Trophoblast cell (in vitro differentiated cells and primary cell): Measurements from ENCODE around the gene ICA1.
A peak's percentile ranks its signal among the peaks of the same experiment; 100 is the strongest.

Experiments used
- DNase-seq, 2 donors: peaks; one replicate each; pipeline ENCODE4 v3.0.0-alpha.2; 2016
- H2AFZ ChIP-seq: 2 replicates; pipeline ENCODE4 v1.6.1; 2013; ENCODE audit warnings: low read length, moderate library complexity, mild to moderate bottlenecking; ENCODE audit not compliant: insufficient read depth, poor library complexity
- H2AK5ac ChIP-seq: 2 replicates; pipeline ENCODE4 v1.6.1; 2013; ENCODE audit warnings: mild to moderate bottlenecking, low read length
- H2BK120ac ChIP-seq: 2 replicates; pipeline ENCODE4 v1.6.1; 2013; ENCODE audit warnings: low read length, mild to moderate bottlenecking, moderate library complexity; ENCODE audit not compliant: insufficient read depth, poor library complexity
- H2BK12ac ChIP-seq: 2 replicates; pipeline ENCODE4 v1.6.1; 2013; ENCODE audit warnings: mild to moderate bottlenecking, low read length, moderate library complexity
- H2BK5ac ChIP-seq: 2 replicates; pipeline ENCODE4 v1.6.1; 2013; ENCODE audit warnings: low read length, low read depth, moderate library complexity, mild to moderate bottlenecking; ENCODE audit not compliant: poor library complexity
- H3K14ac ChIP-seq: 2 replicates; pipeline ENCODE4 v1.6.1; 2013; ENCODE audit warnings: mild to moderate bottlenecking, low read length
- H3K18ac ChIP-seq: 2 replicates; pipeline ENCODE4 v1.6.1; 2013; ENCODE audit warnings: mild to moderate bottlenecking, low read length
- H3K23ac ChIP-seq: 2 replicates; pipeline ENCODE4 v1.6.1; 2013; ENCODE audit warnings: low read length
- H3K27ac ChIP-seq: 2 replicates; pipeline ENCODE4 v1.5.1; 2013; ENCODE audit warnings: low read depth, mild to moderate bottlenecking, inconsistent platforms, low read length, moderate library complexity
- H3K27me3 ChIP-seq: 2 replicates; pipeline ENCODE4 v1.6.1; 2013; ENCODE audit warnings: inconsistent platforms, mild to moderate bottlenecking, low read length, moderate library complexity; ENCODE audit not compliant: insufficient read depth
- H3K36me3 ChIP-seq, 2 experiments: 1 replicate in 1 of 2; 2 replicates in 1 of 2; pipeline ENCODE4 v1.6.1; 2013; ENCODE audit warnings: low read length in 2 of 2, mild to moderate bottlenecking in 2 of 2, moderate library complexity in 1 of 2; ENCODE audit not compliant: insufficient read depth in 2 of 2, control insufficient read depth in 1 of 2
- H3K4ac ChIP-seq: 2 replicates; pipeline ENCODE4 v1.6.1; 2013; ENCODE audit warnings: low read depth, mild to moderate bottlenecking, low read length, moderate library complexity
- H3K4me1 ChIP-seq, 2 experiments: 1 replicate in 1 of 2; 2 replicates in 1 of 2; pipeline ENCODE4 v1.6.1; 2013; ENCODE audit warnings: low read length in 2 of 2, mild to moderate bottlenecking in 2 of 2, moderate library complexity in 1 of 2; ENCODE audit not compliant: insufficient read depth in 2 of 2, control insufficient read depth in 1 of 2
- H3K4me2 ChIP-seq: 2 replicates; pipeline ENCODE4 v1.6.1; 2013; ENCODE audit warnings: inconsistent platforms, mild to moderate bottlenecking, low read length, moderate library complexity
- H3K4me3 ChIP-seq: 2 replicates; pipeline ENCODE4 v1.5.1; 2013; ENCODE audit warnings: mild to moderate bottlenecking, low read depth, low read length, inconsistent platforms
- H3K79me1 ChIP-seq: one replicate; pipeline ENCODE4 v1.6.1; 2013; ENCODE audit warnings: low read length
- H3K79me2 ChIP-seq: 2 replicates; pipeline ENCODE4 v1.6.1; 2013; ENCODE audit warnings: low read length, mild to moderate bottlenecking; ENCODE audit not compliant: control insufficient read depth, insufficient read depth, poor library complexity
- H3K9ac ChIP-seq: 2 replicates; pipeline ENCODE4 v1.6.1; 2013; ENCODE audit warnings: mild to moderate bottlenecking, low read length
- H3K9me3 ChIP-seq: 2 replicates; pipeline ENCODE4 v1.6.1; 2013; ENCODE audit warnings: low read depth, mild to moderate bottlenecking, control low read depth, inconsistent platforms, low read length; ENCODE audit not compliant: insufficient read depth
- H4K12ac ChIP-seq: 2 replicates; pipeline ENCODE4 v1.6.1; 2013; ENCODE audit warnings: low read depth, mild to moderate bottlenecking, low read length, moderate library complexity
- H4K8ac ChIP-seq: 2 replicates; pipeline ENCODE4 v1.6.1; 2013; ENCODE audit warnings: low read depth, mild to moderate bottlenecking, low read length, moderate library complexity
- H4K91ac ChIP-seq: one replicate; pipeline ENCODE4 v1.6.1; 2013; ENCODE audit warnings: low read depth, mild to moderate bottlenecking, low read length, moderate library complexity
- WGBS: extraction: QIAGEN DNeasy Blood & Tissue Kit; methylation state at CpG from one replicate; pipeline ENCODE4 v1.1.7; 2013; ENCODE audit warnings: missing lambda C conversion rate; ENCODE audit not compliant: insufficient read length, insufficient coverage; ENCODE audit errors: extremely low coverage; 5-methylcytosine and 5-hydroxymethylcytosine counted together

Gene ICA1

DNA sequence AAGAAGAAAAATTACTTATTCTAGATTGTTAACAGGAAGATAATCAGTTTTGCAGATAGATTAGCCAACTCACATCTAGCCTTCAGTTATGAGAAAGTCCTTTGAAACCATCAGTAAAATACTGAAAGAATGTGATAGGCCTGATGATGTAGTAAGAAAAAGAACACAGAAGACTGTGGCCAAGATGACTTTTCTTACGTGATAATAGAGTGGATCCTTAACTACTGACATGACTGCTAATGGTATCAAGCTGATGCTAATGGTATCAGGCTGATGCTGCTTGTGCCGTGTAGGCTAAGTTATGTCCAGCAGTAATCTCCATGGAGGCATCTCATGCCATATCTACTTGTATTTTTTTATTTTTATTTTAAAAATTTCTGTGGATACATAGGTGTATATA lies 179.2 kb downstream of the ICA1 start:
- no peaks in the 10 kb centered on the region for H3K79me2 ChIP-seq
- H3K9me3 ChIP-seq: no peaks in the 10 kb centered on the region
- H2BK5ac ChIP-seq: no peak overlapping the region
- no peaks in the 10 kb centered on the region for H3K27me3 ChIP-seq
- H2BK120ac ChIP-seq: no peak overlapping the region
- no peak overlapping the region for H4K12ac ChIP-seq
- no peak overlapping the region for H2AK5ac ChIP-seq
- H3K27ac ChIP-seq: no peak overlapping the region
- no peak overlapping the region for H4K91ac ChIP-seq
- no peak overlapping the region for H3K18ac ChIP-seq
- no peak for DNase-seq
- H4K8ac ChIP-seq: no peak overlapping the region
- no peak overlapping the region for H3K9ac ChIP-seq
- H2AFZ ChIP-seq: no peak overlapping the region
- no peak overlapping the region for H3K23ac ChIP-seq
- no peak overlapping the region for H3K4me3 ChIP-seq
- no peak overlapping the region for H3K4me2 ChIP-seq
- H3K4ac ChIP-seq: no peak overlapping the region
- no peaks in the 10 kb centered on the region for H3K4me1 ChIP-seq
- H3K79me1 ChIP-seq: no peaks in the 10 kb centered on the region
- peaks cover 0 to 3% of the 10 kb centered on the region in 2 experiments for H3K36me3 ChIP-seq
- H3K14ac ChIP-seq: no peak overlapping the region
- H2BK12ac ChIP-seq: no peak overlapping the region
- WGBS: no CpG with 5 or more reads among the region's 2 CpGs

DNA sequence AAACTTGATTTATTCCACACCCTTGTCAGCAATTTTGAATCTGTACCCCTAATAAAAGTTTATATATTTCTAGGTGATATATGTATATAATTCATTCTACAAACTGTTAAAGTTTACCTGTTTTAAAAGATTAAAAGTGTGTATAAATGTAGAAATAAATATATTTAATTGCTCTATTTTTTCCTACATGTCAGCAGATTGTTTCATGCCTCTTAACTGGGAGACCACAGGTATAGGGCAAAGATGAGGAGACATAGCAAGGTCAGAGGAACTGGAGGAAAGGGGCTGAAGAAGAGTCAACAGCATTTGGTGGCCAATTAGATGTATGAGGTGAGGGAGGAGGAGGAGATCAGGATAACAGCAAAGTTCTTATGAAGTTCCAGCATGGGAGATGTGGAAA lies 183.5 kb downstream of the ICA1 start:
- Histone ChIP-seq H3K4me2 (no peak overlapping the region), H2AFZ (no peak overlapping the region), H3K27me3 (no peaks in the 10 kb centered on the region), H3K79me2 (no peaks in the 10 kb centered on the region), H4K12ac (no peak overlapping the region), H4K91ac (no peak overlapping the region), H3K9me3 (no peaks in the 10 kb centered on the region), H2BK5ac (no peak overlapping the region), H3K27ac (no peak overlapping the region), H3K9ac (no peak overlapping the region), H3K4me3 (no peak overlapping the region), H3K4me1 (no peaks in the 10 kb centered on the region), H2BK120ac (no peak overlapping the region), H4K8ac (no peak overlapping the region), H2AK5ac (no peak overlapping the region), H3K18ac (no peak overlapping the region), H3K79me1 (no peaks in the 10 kb centered on the region), H3K4ac (no peak overlapping the region), H3K23ac (no peak overlapping the region), H3K36me3 (no peaks in the 10 kb centered on the region), H2BK12ac (no peak overlapping the region), H3K14ac (no peak overlapping the region)
- no peak for DNase-seq

DNA sequence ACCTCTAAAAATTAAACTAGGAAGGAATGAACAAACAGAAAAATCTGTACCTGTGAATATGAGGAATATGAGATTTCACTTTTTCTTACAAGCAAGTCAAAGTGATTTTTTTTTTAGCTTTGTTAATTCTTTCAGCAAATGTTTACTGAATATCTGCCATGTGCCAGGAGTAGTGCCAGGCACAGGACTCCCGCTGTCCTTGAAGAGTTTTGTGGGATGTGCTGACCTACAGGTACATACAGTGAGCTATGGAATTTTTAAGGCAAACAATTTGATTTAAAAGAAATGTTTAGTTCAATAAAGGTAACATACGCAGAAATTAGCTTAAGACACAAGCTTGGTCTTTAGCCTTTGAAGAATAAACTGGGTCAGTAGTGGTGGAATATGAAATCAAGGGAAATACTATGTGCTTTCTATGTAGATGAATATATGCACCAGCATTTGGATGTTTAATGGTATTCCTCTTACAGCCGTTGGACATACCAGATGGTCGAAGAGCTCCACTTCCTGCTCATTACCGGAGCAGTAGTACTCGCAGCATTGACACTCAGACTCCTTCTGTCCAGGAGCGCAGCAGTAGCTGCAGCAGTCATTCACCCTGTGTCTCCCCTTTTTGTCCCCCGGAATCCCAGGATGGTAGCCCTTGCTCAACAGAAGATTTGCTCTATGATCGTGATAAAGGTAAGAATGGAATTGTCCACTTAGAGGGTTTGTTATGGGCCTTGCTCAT lies 191.4 kb downstream of the ICA1 start:
- no CpG with 5 or more reads among the region's 9 CpGs for WGBS
- Histone ChIP-seq H3K4me2 (no peak overlapping the region), H3K9ac (no peak overlapping the region)

DNA sequence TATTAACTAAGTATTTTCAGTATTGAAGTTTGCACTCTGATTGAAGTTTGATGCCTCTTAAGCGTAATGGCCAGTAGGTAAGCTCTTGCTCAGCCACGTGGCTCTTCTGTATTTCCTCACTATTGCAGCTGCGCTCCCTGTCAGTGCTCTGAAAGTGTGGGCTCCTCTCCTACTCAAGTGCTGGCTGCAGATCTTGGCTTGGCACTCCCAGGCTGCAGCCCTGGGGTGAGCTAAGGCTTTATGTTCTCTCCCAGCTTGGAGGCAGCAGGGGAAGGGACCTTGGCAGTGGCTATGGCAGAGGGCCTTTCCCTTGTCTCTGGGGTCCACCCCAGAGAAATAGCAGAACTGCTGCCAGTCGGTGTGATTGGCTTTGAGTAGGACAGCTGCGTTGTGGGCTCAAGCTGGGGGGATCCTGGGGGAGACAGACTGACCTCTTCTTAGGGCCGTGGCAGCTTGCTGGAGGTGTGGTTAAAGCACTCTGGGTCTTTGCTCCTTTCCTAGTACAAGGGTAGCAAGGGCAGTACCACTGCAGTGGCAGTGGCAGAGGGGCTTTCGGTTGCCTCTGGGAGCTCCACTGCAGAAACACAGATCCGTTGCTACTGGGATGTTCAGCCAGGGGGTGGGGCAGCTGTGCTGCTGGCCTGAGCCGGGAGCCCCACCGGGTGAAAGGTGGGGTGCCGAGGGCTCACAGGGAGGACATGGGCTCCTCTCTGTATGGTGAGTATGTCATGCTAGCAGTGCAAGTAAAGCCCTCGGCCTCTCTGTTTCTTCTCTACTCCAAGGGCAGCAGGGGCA lies 192.9 kb downstream of the ICA1 start:
- Histone ChIP-seq H3K4ac (no peak overlapping the region), H4K8ac (no peak overlapping the region), H3K27ac (no peak overlapping the region), H3K79me1 (no peaks in the 10 kb centered on the region), H3K18ac (no peak overlapping the region), H4K91ac (no peak overlapping the region), H3K23ac (no peak overlapping the region), H3K27me3 (no peaks in the 10 kb centered on the region), H3K9ac (no peak overlapping the region), H4K12ac (no peak overlapping the region), H2BK5ac (no peak overlapping the region), H3K4me3 (peak overlapping the region; percentile 23), H3K36me3 (peaks cover 2 to 6% of the 10 kb centered on the region in 2 experiments), H2BK120ac (no peak overlapping the region), H3K14ac (no peak overlapping the region), H2BK12ac (no peak overlapping the region), H2AK5ac (no peak overlapping the region), H3K4me1 (no peaks in the 10 kb centered on the region), H3K4me2 (no peak overlapping the region), H2AFZ (no peak overlapping the region), H3K9me3 (peaks cover 2% of the 10 kb centered on the region), H3K79me2 (no peaks in the 10 kb centered on the region)
- WGBS: no CpG with 5 or more reads among the region's 12 CpGs
- DNase-seq: no peak

More for the DNA sequence above, 191.4 kb downstream of the ICA1 start:
- Histone ChIP-seq H3K79me2 (no peaks in the 10 kb centered on the region), H2BK12ac (no peak overlapping the region), H3K23ac (no peak overlapping the region), H4K12ac (no peak overlapping the region), H3K4me1 (no peaks in the 10 kb centered on the region), H2AFZ (no peak overlapping the region), H3K4me3 (no peak overlapping the region), H2AK5ac (no peak overlapping the region), H3K27me3 (no peaks in the 10 kb centered on the region), H3K9me3 (peaks cover 2% of the 10 kb centered on the region), H3K27ac (no peak overlapping the region), H4K8ac (no peak overlapping the region), H2BK5ac (no peak overlapping the region), H3K4ac (no peak overlapping the region), H3K18ac (no peak overlapping the region), H3K36me3 (peaks cover 2 to 3% of the 10 kb centered on the region in 2 experiments), H3K14ac (no peak overlapping the region), H4K91ac (no peak overlapping the region), H2BK120ac (no peak overlapping the region), H3K79me1 (no peaks in the 10 kb centered on the region)
- no peak for DNase-seq
